Hematopoietic multipotent progenitor cell (in vitro differentiated cells): ENCODE data around the gene GCHFR. TPM values are rescaled to one million over a fixed set of nuclear protein-coding genes. Genes with fewer than 3 reads are reported as not detected.

Experiments
- DNase-seq, 3 donors: peaks; one replicate each; pipeline ENCODE4 v3.0.0-alpha.2; 2011 to 2015; ENCODE audit warnings: low read depth in 2 of 3, low spot score in 2 of 3
- total RNA-seq: library from RNA; depleted of rRNA; stranded (reverse); fragments of >200 nt; gene quantifications from one replicate; pipeline ENCODE4 v1.2.3, GENCODE V29; 2012

The GCHFR gene
- 25.3 TPM for total RNA-seq

DNA sequence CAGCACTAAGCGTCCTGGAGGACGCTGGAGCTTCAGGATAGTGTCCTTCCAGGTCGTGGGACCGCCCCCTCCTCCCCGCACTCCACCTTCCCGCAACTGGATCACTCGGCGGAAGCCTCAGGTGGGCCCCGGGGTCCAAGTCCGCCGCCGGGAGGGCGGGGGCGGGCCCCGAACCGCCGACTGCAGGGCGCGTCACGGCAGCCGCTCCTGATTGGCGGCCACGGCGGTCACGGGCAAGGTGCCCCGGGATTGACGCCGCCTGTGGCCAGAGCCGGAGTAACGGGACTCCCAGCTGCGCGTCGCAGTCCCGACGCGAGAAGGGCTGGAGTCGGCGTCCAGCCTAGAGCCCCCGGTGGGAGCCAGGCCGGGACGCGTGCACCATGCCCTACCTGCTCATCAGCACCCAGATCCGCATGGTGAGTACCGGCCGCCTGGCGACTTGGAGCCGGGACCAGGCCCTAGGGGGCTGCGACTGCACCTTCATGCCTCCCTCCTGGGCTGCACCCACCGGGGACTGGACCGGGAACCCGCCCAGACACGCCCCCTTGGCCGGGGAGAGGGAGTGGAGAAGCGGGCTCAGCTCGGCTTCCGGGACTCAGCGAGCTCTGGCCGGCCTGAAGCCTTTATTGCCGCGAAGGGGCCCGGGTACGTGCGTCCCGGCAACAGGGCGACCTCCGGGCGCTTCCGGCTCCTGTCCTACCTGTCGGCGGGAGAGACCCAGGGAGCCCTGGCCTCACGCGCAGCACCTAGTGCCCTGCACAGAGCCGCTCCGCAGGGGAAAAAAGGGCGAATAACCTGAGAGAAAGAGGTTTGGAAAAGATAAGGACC is at the start of gene GCHFR:
TSS of gene GCHFR (plus strand) at position 268 of the 828 bp plus-strand sequence. CDS start at position 381, 113 bp downstream.
- peak in 2 of 3 donors; percentile 62 to 70 for DNase-seq

GRCh38 chr15:40714144-40714543 is 49.7 kb upstream of the GCHFR start:
- no peak for DNase-seq

DNA sequence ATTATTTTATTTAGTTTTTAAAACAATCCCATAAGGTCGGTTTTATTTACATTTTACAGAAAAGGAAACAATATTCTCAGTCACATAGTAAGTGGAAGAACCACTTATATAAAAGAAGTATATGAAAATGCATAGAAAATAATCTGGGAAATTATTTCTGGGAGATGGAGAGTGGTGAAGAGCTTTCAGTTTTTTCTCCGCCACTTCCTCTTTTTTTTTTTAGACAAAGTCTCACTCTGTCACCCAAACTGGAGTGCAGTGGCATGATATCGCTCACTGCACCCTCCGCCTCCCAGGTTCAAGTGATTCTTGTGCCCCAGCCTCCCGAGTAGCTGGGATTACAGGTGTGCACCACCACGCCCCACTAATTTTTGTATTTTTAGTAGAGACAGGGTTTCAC is 47.7 kb upstream of the GCHFR start:
- peak in 1 of 3 donors; percentile 44 for DNase-seq

DNA sequence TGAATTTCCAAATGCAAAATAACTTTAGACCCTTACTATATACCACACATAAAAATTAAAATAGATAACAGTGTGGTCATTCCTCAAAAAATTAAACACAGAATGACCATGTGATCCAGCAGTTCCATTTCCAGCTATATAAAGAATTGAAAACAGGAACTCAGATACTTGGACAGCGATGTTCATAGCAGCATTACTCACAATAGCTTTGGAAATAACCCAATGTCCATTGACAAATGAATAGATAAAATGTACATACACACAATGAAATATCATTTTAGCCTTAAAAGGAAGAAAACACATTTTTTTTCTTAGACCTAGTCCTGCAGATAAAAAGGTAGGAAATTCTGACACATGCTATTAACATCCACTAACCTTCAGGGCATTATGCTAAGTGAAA is 42.2 kb upstream of the GCHFR start:
- no peak for DNase-seq

- DNase-seq: no peak
Measured at GRCh38 chr15:40722354-40722753, 41.5 kb upstream of the GCHFR start.

DNA sequence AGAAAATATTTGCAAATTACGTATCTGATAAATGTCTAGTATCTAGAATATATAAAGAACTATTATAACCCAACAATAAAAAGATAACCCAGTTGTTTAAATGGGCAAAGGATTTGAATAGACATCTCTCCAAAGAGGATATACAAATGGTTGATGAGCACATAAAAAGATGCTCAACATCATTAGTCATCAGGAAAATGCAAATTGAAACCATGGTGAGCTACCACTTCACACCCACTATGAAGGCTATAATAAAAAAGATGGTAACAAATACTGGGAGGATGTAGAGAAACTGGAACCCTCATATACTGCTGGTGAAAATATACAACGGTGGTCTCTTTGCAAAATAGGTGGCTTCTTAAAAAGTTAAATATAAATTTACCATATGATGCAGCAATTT is 40.9 kb upstream of the GCHFR start:
- DNase-seq: no peak

- DNase-seq: no peak
Measured at GRCh38 chr15:40723919-40724318, 39.9 kb upstream of the GCHFR start.

- DNase-seq: no peak
Measured at GRCh38 chr15:40731034-40731433, 32.8 kb upstream of the GCHFR start.

- DNase-seq: no peak
Measured at GRCh38 chr15:40736575-40736974, 27.3 kb upstream of the GCHFR start.

DNA sequence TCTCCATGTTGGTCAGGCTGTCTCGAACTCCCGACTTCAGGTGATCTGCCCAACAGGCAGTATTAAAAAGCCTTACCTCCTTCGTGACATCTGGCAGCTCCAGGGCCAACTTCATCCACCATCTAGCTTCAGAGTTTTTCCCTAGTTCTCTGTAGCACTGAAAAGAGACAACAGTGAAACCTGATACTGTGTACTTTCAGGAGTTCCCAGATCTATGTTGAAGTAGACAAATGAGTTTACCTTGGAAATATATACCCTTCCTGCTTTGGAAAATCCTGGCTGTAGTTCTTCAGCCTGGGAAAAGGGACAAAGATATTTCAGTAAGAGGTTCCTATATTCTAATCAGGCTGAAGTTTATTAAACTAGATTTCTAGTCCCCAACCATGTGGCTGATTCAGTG is 26.8 kb upstream of the GCHFR start:
- no peak for DNase-seq

DNA sequence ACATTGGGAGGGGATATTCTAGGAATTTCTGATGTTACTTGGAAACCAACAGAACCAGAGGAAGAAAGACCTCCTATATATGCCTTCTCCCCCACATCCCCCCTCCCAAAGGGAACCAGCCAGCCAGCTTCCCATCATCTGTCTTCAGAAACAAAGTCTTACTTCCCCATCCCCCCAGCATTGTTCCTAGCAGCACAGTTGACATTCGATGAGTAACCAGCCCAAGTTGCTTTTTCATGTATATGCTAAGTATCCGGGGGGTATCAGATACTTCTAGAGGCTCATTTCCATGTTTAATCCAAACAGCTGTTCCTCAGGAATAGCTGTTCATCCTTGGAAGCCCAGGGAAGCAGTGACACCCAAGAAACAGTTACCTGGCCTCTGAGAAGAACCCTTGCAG is 24.8 kb upstream of the GCHFR start:
- no peak for DNase-seq

DNA sequence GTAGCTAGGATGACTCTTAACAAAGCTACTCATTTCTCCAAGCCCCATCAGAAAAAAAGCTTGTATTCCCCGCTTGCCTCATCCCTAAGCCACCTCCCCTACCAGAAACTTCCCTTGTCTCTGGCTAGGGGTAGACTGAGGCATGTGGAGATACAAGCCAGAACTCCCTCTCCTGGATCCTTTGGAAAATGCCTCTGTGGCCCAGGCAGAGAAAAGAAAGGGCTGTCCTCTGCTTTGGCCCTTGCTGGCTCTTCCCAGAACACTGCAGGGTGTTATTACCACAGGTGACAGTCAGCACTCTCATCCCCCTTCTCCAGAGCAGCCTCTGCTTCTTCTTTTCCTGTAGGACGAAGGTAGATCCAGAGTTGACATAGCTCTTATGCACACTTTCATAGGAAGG is 24.0 kb upstream of the GCHFR start:
- DNase-seq: no peak

- no peak for DNase-seq
Measured at GRCh38 chr15:40743485-40743901, 20.4 kb upstream of the GCHFR start.

DNA sequence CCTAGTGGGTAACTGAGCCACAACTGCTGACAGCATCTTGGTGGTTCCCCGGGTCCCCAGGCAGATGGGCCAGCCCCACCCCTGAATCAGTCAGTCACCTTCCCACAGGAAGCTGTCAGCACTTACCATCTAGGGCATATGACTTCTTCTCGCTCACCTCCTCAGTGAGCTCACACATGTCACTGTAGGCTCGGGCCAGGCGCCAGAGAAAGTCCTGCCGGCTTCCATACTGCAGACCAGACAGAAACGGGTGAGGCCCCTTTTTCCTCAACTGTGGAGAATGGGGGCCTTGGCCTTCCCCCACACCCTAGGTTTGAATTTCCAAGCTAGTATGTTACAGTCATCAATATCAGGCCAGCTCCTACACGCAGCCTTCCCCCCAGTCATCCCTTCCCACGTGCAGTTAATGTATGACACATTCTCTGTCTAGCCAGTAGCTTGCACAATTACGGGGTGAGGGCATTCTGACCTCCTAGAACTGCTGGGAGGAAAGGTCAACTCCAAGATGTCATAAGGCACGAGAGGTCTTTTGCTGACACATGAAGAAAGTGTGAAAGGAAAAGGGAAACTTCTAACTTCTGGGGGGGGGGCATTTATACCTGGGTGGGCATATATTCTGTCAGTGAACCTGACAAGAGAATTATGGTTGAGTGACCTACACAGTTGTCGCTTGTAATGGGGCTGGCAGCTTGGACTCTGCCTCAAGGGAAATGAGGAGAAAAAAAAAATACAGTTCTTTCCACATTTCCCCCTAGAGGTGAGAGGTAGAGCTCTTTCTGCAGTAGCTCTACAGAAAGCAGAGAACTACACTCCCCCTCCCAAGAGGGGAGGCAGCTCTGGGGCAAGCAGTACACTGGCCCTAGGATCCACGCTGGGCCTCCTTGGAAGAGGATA is 19.7 kb upstream of the GCHFR start:
- peak in 1 of 3 donors; percentile 9 for DNase-seq

- no peak for DNase-seq
Measured at GRCh38 chr15:40744815-40745152, 19.1 kb upstream of the GCHFR start.

DNA sequence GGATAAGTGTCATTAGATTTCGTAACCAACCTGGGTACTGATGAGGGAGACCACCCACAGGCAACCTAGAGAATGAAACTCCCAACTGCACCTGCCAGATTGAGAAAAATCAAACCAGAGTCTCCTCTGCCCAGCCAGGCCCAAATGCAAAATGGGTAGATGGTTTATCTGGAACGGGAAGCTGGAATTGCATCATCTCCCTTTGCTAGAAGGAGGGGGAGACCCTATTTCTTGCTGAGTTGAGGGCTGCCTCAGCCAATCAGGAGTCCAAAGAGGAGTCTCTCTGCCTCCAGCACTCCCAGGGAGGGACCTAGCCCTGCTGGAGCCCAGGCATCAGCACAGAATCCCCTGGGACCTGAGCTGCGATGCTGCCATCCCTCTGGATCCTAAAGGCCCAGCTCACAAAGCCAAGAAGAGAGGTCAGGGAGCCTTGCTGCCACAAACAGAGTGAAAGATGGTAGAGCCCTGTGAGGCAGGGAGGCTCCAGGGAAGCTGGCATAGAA is 16.9 kb upstream of the GCHFR start:
- no peak for DNase-seq

- no peak for DNase-seq
Measured at GRCh38 chr15:40747685-40748631, 15.9 kb upstream of the GCHFR start.

- no peak for DNase-seq
Measured at GRCh38 chr15:40749151-40749630, 14.7 kb upstream of the GCHFR start.

DNA sequence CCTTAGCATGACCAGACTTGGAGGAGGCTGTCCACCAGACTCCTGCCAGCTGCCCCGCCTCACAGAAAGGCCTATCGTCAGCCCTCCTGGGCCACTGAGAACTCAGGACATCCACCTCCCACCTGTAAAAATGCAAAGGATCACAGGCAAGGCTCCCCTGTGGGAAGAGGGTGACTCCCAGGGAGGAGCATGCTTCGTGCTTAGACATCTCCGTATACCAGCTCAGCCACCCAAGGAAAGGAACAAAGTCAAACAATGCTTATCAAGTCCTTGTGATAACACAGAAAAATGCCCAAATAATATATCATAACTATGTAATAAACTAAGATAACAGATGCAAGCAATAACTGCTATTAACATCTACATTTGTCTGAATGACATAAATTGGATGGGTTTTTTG is 13.0 kb upstream of the GCHFR start:
- no peak for DNase-seq

DNA sequence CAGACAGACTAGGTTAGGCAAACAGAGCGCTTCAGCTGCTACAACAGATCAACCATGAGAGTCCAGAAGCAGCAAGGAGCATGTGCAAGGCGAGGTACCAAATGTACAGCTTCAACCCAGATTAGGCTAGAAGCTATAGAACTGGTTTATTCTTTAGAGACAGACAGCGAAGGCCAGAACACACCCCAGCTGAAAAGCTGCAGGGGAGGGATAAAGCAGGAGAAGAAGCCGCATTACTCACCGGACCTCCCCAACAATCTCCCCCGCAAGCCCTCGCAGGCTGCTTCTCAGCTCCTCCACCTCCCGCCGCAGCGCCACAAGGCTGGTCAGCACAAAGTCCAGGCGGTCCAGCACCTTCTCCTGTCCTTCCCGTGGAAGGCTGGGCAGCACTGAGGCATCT is 12.1 kb upstream of the GCHFR start:
- DNase-seq: no peak

DNA sequence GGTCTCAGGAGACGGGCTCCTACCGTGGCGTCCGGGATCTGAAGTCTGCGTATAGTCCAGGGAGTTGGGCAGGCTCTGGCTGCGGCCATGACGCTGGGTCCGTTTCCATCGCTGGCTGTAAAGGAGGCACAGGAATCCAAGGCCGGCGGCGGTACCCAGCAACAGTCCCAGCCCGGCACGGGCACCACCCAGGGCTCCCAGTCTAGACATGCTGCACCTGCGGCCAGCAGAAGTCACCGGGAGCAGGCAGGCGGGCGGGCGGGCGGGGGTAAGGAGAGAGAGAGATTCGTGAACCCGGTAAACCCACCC is 9.3 kb upstream of the GCHFR start:
- DNase-seq: no peak
